ENCODE measurements around the gene CEP63. TPM values are rescaled to one million over a fixed set of nuclear protein-coding genes. Genes with fewer than 3 reads are reported as not detected.

CEP63 gene
- total and polyA plus RNA-seq, 2 of the 8 experiments (the other 6 are each of a cell fraction or from before 2014, with no cell fraction given), result 5.3 to 18.2 TPM

GRCh38 chr3:134605556-134605955 is 119.7 kb downstream of the CEP63 start:
- no peak overlapping the region for H3K4me2 ChIP-seq (ENCODE audit: insufficient read depth in 1 of 2, low read depth in 2 of 2, low read length in 2 of 2)
- no peak overlapping the region for H2BK5ac ChIP-seq (ENCODE audit: low read depth, low read length)
- H3K9ac ChIP-seq (replicated peaks in 1 of 4; ENCODE audit: extremely low read depth in 1 of 4, low read depth in 3 of 4, low read length in 3 of 4), result no peak overlapping the region
- H3K27ac ChIP-seq (ENCODE audit: low read depth, low read length), result no peak overlapping the region
- peaks cover 2 to 3% of the 10 kb centered on the region in 2 experiments for H4K20me1 ChIP-seq (replicated peaks in 1 of 2; ENCODE audit: control insufficient read depth in 1 of 2, insufficient read depth in 2 of 2, low read length in 2 of 2)
- CTCF ChIA-PET (ENCODE audit: partially characterized antibody), result interaction anchor here (0.8 to 13.3 kb wide), 6 partner anchors 10 to 160 kb away, joined by 3 to 197 read pairs (median 9); no protein-coding TSS in a partner anchor
- H2BK120ac ChIP-seq (replicated peaks; ENCODE audit: low read depth, low read length), result no peak overlapping the region
- no peaks in the 10 kb centered on the region for H3K23me2 ChIP-seq (ENCODE audit: low read depth, low read length)
- H3K4me1 ChIP-seq (replicated peaks in 1 of 4; ENCODE audit: control insufficient read depth in 3 of 4, insufficient read depth in 4 of 4, low read length in 3 of 4), result peaks cover 0 to 10% (median 2%) of the 10 kb centered on the region in 4 experiments; a peak in 3 of 7 replicates
- H3K79me1 ChIP-seq (ENCODE audit: low read depth, low read length), result no peaks in the 10 kb centered on the region
- no peak overlapping the region for H3K4me3 ChIP-seq (ENCODE audit: extremely low read depth in 1 of 4, insufficient read depth in 2 of 4, low read depth in 3 of 4, low read length in 4 of 4)
- no peaks in the 10 kb centered on the region for H3K36me3 ChIP-seq (ENCODE audit: control insufficient read depth in 2 of 4, insufficient read depth in 4 of 4, low read length in 3 of 4)
- no peak overlapping the region for H3K23ac ChIP-seq (ENCODE audit: insufficient read length)
- no peak overlapping the region for H3K14ac ChIP-seq (ENCODE audit: insufficient read length)
- no peak overlapping the region for H4K5ac ChIP-seq (ENCODE audit: insufficient read length, low read depth, low read length)
- H4K8ac ChIP-seq (ENCODE audit: extremely low read depth, insufficient read depth, low read length), result no peak overlapping the region
- WGBS, 2 experiments (ENCODE audit: extremely low coverage in 1 of 2, insufficient coverage in 1 of 2, insufficient read length in 1 of 2, insufficient replicate concordance in 2 of 2, low coverage in 1 of 2, low lambda C conversion rate in 2 of 2, missing lambda C conversion rate in 1 of 2), result 88% methylated on average over 6 of the region's 6 CpGs; no CpG with 5 or more reads in 1 of the 2 experiments
- POLR2A ChIA-PET (ENCODE audit: partially characterized antibody), result no interaction called here
- FAIRE-seq (no peak), DNase-seq (ENCODE audit: low read depth in 1 of 2, low spot score in 2 of 2) (no peak)
- no peak overlapping the region for H2BK20ac ChIP-seq (ENCODE audit: low read length)
- H3K9me3 ChIP-seq (ENCODE audit: insufficient read depth in 2 of 2, low read depth in 1 of 2, low read length in 1 of 2), result no peaks in the 10 kb centered on the region
- H4K91ac ChIP-seq (replicated peaks; ENCODE audit: insufficient read length, low read length), result no peak overlapping the region
- peaks cover 0 to 3% (median under 1%) of the 10 kb centered on the region in 4 experiments; a peak in 1 of 7 replicates for H3K27me3 ChIP-seq (replicated peaks in 1 of 4; ENCODE audit: control insufficient read depth in 3 of 4, extremely low read depth in 1 of 4, insufficient read depth in 3 of 4, low read length in 3 of 4)
- no peak overlapping the region for H2BK12ac ChIP-seq (ENCODE audit: low read depth, low read length)
- no peaks in the 10 kb centered on the region for H3K79me2 ChIP-seq (ENCODE audit: control insufficient read depth in 1 of 2, insufficient read depth in 2 of 2, low read length in 2 of 2)
- H2AFZ ChIP-seq (ENCODE audit: low read length), result no peak overlapping the region
- no peak overlapping the region for H3K18ac ChIP-seq (ENCODE audit: extremely low read depth, low read length)
- no peak overlapping the region for H2BK15ac ChIP-seq (ENCODE audit: low read length)
- H3K4ac ChIP-seq (replicated peaks; ENCODE audit: insufficient read length, low read depth, low read length), result no peak overlapping the region
- no peak overlapping the region for H3K56ac ChIP-seq (replicated peaks; ENCODE audit: insufficient read length, low read depth, low read length)
- H2AK5ac ChIP-seq (ENCODE audit: low read depth, low read length), result no peak overlapping the region
- TF ChIP-seq EZH2 (IDR thresholded peaks at IDR 0.05; ENCODE audit: low read depth, low read length, severe bottlenecking) (no peak), TCF12 (IDR thresholded peaks at IDR 0.05; ENCODE audit: low read depth, low read length) (no peak), POLR2AphosphoS5 (IDR thresholded peaks at IDR 0.05; ENCODE audit: low read depth, low read length) (no peak), JUN (IDR thresholded peaks at IDR 0.05; ENCODE audit: low read depth, low read length) (no peak), PHF8 (conservative IDR thresholded peaks at IDR 0.05; ENCODE audit: low read depth, low read length) (no peak), EP300 (IDR thresholded peaks at IDR 0.05; ENCODE audit: borderline replicate concordance in 1 of 2, low read depth in 2 of 2, low read length in 2 of 2) (no peak), SP1 (IDR thresholded peaks at IDR 0.05; ENCODE audit: low read depth, low read length) (no peak), BCL11A (IDR thresholded peaks at IDR 0.05; ENCODE audit: low read depth in 2 of 2, low read length in 2 of 2) (no peak), SIX5 (IDR thresholded peaks at IDR 0.05; ENCODE audit: low read depth, low read length) (no peak), CREB1 (IDR thresholded peaks at IDR 0.05) (no peak), CBX5 (IDR thresholded peaks at IDR 0.05; ENCODE audit: low read depth, low read length) (no peak)
- TF ChIP-seq, protein P1, sequence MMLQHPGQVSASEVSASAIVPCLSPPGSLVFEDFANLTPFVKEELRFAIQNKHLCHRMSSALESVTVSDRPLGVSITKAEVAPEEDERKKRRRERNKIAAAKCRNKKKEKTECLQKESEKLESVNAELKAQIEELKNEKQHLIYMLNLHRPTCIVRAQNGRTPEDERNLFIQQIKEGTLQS (IDR thresholded peaks at IDR 0.05; ENCODE audit: insufficient read depth, low read depth, low read length), result no peak
- TF ChIP-seq, protein P2, sequence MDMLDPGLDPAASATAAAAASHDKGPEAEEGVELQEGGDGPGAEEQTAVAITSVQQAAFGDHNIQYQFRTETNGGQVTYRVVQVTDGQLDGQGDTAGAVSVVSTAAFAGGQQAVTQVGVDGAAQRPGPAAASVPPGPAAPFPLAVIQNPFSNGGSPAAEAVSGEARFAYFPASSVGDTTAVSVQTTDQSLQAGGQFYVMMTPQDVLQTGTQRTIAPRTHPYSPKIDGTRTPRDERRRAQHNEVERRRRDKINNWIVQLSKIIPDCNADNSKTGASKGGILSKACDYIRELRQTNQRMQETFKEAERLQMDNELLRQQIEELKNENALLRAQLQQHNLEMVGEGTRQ (IDR thresholded peaks at IDR 0.05; ENCODE audit: low read length), result no peak

Data from H1 (cell line).